Measurements from ENCODE around the gene ZNF740. TPM values are rescaled to one million over a fixed set of nuclear protein-coding genes. Genes with fewer than 3 reads are reported as not detected.

ZNF740 gene
- total RNA-seq, 4 donors from 2014 or later, result 14.0 to 22.3 (median 17.7) TPM

DNA sequence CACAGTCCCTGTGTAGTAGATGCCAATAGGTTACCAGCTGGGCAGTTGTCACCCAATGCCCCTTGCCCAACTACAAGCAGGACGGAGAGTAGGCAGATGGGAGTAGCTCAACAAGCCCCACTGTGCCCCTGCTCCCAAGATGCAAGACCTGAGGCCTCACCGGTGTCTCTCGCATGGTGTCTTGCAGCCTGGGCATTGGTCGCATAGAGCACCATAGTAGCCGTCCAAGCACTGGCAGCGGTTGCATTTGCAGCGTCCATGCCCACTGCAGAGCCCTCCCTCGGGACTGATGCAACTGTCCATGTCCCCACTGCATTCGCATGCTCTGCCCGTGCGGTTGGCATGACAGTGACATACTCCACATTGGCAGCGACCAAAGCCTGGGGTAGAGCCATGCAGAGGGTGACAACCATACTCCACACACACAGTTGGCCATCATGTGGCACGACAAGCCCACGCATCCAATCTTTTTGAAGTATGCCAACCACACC is 12.1 kb downstream of the ZNF740 start:
- TF ChIP-seq, protein P1, sequence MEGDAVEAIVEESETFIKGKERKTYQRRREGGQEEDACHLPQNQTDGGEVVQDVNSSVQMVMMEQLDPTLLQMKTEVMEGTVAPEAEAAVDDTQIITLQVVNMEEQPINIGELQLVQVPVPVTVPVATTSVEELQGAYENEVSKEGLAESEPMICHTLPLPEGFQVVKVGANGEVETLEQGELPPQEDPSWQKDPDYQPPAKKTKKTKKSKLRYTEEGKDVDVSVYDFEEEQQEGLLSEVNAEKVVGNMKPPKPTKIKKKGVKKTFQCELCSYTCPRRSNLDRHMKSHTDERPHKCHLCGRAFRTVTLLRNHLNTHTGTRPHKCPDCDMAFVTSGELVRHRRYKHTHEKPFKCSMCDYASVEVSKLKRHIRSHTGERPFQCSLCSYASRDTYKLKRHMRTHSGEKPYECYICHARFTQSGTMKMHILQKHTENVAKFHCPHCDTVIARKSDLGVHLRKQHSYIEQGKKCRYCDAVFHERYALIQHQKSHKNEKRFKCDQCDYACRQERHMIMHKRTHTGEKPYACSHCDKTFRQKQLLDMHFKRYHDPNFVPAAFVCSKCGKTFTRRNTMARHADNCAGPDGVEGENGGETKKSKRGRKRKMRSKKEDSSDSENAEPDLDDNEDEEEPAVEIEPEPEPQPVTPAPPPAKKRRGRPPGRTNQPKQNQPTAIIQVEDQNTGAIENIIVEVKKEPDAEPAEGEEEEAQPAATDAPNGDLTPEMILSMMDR (IDR thresholded peaks at IDR 0.05; ENCODE audit: low read depth), result no peak

DNA sequence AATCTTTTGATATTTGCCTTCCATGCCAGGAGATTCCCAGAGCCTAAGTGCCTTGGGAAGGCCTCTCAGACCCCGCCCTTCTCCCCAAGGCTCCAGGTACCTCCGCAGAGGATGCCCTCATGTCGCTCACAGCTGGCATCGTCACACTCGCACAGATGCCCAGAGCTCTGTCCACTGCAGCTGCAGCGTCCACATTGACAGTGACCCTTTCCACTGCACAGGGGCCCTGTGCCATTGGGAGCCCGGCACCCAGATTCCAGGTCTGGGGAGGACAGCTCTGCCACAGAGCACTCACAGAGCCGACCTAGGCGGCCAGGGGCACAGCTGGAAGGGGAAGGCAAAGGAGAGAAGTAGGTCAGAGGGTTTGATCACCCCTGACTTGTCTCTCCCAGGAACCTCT is 12.5 kb downstream of the ZNF740 start:
- TF ChIP-seq, protein P1 (IDR thresholded peaks at IDR 0.05; ENCODE audit: low read depth), result no peak

DNA sequence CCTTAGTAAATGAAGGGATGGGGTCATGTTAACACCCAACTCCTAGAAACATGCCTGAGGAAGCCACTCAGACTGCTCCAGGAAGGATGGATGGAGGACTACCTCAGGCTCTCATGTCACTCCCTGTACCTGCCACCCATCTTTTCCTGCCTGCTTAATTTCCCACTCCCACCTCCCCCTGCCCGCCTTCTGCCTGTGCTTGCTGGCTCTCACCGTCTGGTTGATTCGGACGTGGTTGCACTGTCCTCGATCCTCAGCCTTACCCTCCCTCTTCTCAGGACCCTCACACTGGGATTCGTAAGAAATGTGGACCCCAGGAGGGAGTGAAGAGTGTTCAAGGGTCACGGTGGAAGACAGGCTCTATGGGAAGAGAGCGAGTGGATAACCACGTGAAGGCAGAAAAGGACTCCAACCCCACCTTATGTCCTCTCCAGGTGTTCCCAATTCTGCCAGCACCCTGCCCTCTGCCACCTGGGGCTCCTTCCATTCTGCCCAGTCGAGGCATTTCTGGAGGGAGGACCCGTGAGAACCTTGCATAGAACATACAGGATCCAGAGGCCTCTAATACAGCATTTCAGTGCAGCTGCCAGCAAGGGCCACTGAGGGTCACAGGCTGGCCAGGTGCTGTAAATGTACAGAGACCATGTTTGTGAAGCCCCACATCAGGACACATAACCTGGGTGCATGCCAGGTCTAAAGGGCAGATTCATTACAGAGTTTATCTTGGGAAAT is 13.6 kb downstream of the ZNF740 start:
- TF ChIP-seq, protein P1 (IDR thresholded peaks at IDR 0.05; ENCODE audit: low read depth), result no peak

DNA sequence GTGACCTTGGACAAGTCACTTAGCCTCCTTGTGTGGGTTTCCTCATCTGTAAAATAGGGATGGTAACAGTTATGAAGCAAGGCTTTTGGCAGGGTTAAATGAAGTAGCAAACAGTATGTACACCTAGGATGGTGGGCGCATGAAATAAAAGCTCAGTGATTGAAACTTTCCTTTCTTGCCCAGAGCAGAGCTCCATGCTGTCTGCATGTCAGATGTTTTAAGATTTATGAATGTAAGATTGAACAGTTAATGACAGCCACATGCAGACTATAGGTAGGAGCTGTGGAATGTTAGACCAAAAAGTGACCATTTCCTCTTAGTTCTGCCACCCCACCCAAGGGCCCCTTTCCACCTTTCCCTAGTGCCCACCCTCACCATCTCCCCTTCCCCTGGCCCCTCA is 14.5 kb downstream of the ZNF740 start:
- TF ChIP-seq, protein P1 (IDR thresholded peaks at IDR 0.05; ENCODE audit: low read depth), result no peak

DNA sequence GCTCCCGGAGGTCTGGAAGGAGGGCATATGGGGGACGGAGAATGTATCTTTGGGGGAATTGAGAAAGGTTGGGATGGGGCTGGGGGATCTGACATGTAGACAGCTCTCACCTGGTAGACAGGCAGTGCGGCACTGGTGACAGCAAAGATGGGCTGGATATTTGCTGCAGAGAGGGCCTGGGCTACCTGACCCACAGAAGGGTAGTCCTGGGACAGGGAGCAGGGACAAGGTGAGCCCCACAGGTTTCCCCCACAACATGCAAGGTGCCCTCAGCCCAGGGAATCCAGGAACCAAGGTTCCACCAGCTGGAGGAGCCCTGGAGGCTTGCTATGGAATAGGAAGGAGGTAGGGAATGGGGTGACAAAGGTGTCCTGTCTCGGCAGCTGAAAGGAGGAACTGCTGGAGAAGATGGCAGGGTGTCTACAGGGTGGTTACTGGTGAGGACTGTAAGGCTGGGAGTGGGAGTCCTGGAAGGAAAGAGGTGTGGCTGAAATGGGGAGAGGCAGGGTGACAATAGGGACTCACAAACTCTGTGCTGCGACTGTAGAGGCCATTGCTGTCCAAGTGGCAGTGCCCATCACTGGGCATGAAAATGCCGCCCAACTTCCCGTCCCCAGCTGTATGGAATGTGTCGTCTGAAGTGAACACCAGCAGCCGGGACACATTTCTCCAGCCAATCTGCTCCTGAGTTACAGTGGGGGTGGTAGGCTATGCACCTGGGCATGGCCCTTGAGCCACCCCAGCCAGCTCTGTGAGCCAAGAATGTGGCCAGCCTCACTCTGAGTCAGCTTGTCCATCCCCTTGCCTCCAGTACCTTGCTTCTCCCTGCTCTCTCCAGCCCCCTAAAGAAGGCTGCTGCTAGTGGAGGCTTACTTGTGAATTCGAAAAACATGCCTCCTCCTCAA is 15.2 kb downstream of the ZNF740 start:
- TF ChIP-seq, protein P1 (IDR thresholded peaks at IDR 0.05; ENCODE audit: low read depth), result no peak

DNA sequence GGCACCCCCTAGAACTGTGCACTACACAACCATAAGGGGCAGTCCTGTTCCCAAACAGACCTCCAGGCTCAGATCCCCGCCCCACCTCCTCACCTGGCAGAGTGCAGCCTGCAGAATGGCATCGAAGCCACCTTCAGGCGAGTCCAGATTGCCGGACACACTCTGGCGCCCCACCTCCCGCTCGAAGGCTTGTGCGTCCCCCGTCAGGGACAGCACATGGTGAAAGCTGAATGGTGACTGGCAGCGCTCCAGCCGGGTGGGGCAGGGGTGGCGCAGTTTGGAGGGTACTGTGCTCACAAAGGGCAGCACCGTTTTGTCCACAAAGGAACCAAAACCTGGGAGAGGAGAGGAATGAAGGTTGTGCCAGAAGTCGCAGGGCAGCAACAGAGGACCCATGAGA is 16.0 kb downstream of the ZNF740 start:
- TF ChIP-seq, protein P1 (IDR thresholded peaks at IDR 0.05; ENCODE audit: low read depth), result no peak

Data from subcutaneous adipose tissue (tissue), 4 donors.